Ascending aorta (tissue), 2 donors: ENCODE data around the gene CAMTA1. TPM values are rescaled to one million over a fixed set of nuclear protein-coding genes. Genes with fewer than 3 reads are reported as not detected.
A peak's percentile ranks its signal among the peaks of the same experiment; 100 is the strongest.
"Not testable (repeated sequence)": the region's sequence is repeated elsewhere in the genome, so short reads cannot be mapped to it uniquely, and the experiment has no call there.

ENCODE experiments used
- DNase-seq, 2 donors: peaks; one replicate each; pipeline ENCODE4 v3.0.0-alpha.2; 2019; ENCODE audit warnings: low spot score in 2 of 2
- H3K27ac ChIP-seq, 2 donors: fragments of 200-600 bp; sonication (generic); one replicate each; pipeline ENCODE4 v1.5.1; 2016 to 2017; ENCODE audit warnings: mild to moderate bottlenecking in 1 of 2
- H3K27me3 ChIP-seq: fragments of 200-600 bp; sonication (generic); one replicate; pipeline ENCODE4 v1.5.1; 2017
- H3K36me3 ChIP-seq, 2 donors: fragments of 200-600 bp; sonication (generic); one replicate each; pipeline ENCODE4 v1.5.1; 2016
- H3K4me1 ChIP-seq, 2 donors: fragments of 200-600 bp; sonication (generic); one replicate each; pipeline ENCODE4 v1.5.1; 2016 to 2017; ENCODE audit warnings: mild to moderate bottlenecking in 1 of 2
- H3K4me3 ChIP-seq, 2 donors: fragments of 200-600 bp; sonication (generic); one replicate each; pipeline ENCODE4 v1.5.1; 2016 to 2017; ENCODE audit warnings: mild to moderate bottlenecking in 1 of 2
- H3K9me3 ChIP-seq, 2 donors: fragments of 200-600 bp; sonication (generic); one replicate each; pipeline ENCODE4 v1.5.1; 2016
- CTCF ChIP-seq, 3 experiments: fragments of 200-600 bp in 2 of 3; fragments of 450-650 bp in 1 of 3; sonication (generic) in 2 of 3; IDR thresholded peaks; one replicate each; pipeline ENCODE4 v1.5.1; 2016 to 2019; ENCODE audit warnings: antibody characterized with exemption in 3 of 3, mild to moderate bottlenecking in 1 of 3, moderate library complexity in 1 of 3
- intact Hi-C: fragments of 100-400 bp; cut with DNase I; formaldehyde crosslinking; loops from one replicate; pipeline ENCODE4 v1.15.1; 2023
- total RNA-seq: library from RNA; depleted of rRNA; stranded (reverse); fragments of >200 nt; gene quantifications from one replicate; pipeline ENCODE4 v1.1.0, GENCODE V29; 2016

Gene CAMTA1
- total RNA-seq, 1 donor from 2014 or later = 53.3 TPM

DNA sequence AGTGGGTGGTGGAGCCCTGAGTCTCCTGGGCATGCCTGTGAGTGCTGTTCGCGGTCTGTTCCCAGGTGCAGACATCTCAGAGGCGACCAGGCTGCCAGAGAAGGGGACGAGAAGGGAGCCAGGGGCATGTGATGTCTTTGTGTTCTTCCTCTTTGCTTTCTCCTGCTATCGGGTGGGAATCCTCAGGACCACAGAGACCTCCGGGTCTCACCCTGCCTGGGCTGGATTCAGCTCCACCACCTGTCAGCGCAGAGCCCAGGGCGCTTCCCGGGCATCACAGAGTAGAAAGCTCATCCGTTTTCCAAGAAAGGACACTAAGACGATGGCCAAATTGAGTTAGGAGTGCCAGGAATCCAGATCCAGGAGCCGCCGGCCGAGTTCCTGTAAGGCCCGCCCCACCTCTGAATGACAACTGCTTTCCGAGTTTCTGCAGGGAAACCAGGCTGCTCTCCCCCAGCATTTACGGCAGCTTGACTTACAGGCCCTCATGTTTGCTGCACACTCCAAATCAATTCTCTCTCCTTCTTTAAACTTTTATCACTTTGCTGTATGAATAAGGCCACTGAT is 130.8 kb downstream of the CAMTA1 start:
- intact Hi-C loops = loop anchor here (5.0 kb wide), 1 partner anchor 59 kb away; no protein-coding TSS in a partner anchor
- TF ChIP-seq CTCF (IDR thresholded peaks at IDR 0.05) = no peak
- no peak overlapping the region for H3K4me3 ChIP-seq
- H3K9me3 ChIP-seq = no peaks in the 10 kb centered on the region
- no peak overlapping the region for H3K27ac ChIP-seq
- H3K36me3 ChIP-seq = no peaks in the 10 kb centered on the region
- no peaks in the 10 kb centered on the region for H3K27me3 ChIP-seq
- H3K4me1 ChIP-seq = peaks cover 0 to 5% of the 10 kb centered on the region in 2 donors
- DNase-seq = no peak

DNA sequence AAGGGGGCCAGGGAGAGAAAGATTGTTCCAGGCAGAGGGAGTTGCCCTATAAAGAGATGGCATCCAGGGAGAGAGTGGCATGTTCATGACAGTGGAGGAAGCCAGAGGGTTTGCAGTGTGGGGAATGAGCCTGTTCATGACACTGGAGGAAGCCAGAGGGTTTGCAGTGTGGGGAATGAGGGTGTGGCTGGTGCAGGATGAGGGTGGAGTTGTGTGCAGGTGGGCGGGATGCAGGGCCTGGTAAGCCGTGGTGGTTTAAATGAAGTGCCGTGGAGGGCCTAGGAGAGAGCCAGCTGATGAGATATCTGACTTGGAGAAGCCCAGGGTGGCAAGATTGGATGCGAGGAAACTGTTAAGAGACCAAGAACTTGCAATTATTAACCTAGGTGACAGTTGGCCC is 131.8 kb downstream of the CAMTA1 start:
- H3K4me1 ChIP-seq = peaks cover 0 to 6% of the 10 kb centered on the region in 2 donors
- no peak overlapping the region for H3K27ac ChIP-seq
- H3K36me3 ChIP-seq = no peaks in the 10 kb centered on the region
- no peak overlapping the region for H3K4me3 ChIP-seq
- H3K9me3 ChIP-seq = no peaks in the 10 kb centered on the region
- intact Hi-C loops = loop anchor here (5.0 kb wide), 1 partner anchor 60 kb away; no protein-coding TSS in a partner anchor
- no peak for TF ChIP-seq CTCF (IDR thresholded peaks at IDR 0.05)
- H3K27me3 ChIP-seq = no peaks in the 10 kb centered on the region
- no peak for DNase-seq

- intact Hi-C loops = loop anchor here (5.0 kb wide), 1 partner anchor 61 kb away; no protein-coding TSS in a partner anchor
These were observed 133.1 kb downstream of the CAMTA1 start for GRCh38 chr1:6918186-6918924.

DNA sequence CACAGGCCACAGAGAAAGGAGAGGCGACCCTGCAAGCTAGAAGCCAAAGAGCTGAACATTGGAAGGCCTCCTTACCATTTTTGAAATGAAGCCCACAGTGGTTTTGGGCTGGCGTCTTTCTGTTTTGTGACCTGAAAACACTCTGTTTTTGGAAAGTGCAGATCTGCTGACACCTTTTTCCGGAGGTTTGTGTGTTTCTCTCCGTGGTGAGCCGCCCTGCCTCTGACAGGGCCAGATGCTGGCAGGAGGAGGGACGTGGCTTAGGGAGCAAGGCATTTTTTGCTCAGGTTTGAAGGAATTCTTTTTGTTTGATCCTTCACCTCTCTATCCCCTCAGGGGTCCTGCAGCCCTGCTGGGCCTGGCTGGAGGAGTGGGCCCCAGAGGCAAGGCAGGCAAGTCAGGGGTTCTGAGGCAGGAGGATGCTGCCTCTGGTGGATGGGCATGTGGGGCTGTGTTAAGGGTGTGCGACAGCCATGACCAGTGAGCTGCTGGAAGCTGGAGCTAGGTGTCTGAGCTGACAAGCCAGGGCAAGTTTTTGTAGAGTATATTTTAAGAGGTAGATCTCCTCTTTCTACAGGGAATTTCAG is 133.8 kb downstream of the CAMTA1 start:
- Histone ChIP-seq H3K4me1 (peaks cover 5 to 20% of the 10 kb centered on the region in 2 donors), H3K9me3 (no peaks in the 10 kb centered on the region), H3K27me3 (no peaks in the 10 kb centered on the region), H3K4me3 (no peak overlapping the region), H3K36me3 (no peaks in the 10 kb centered on the region), H3K27ac (peak overlapping the region; percentile 3 to 42)
- TF ChIP-seq CTCF (IDR thresholded peaks at IDR 0.05) = no peak
- intact Hi-C loops = loop anchor here (5.0 kb wide), 1 partner anchor 62 kb away; no protein-coding TSS in a partner anchor
- no peak for DNase-seq

More at GRCh38 chr1:6918186-6918924, 133.1 kb downstream of the CAMTA1 start:
- H3K27ac ChIP-seq = peak overlapping the region; percentile 3 to 42
- H3K4me1 ChIP-seq = peaks cover under 1 to 15% of the 10 kb centered on the region in 2 donors
- H3K27me3 ChIP-seq = no peaks in the 10 kb centered on the region
- no peaks in the 10 kb centered on the region for H3K9me3 ChIP-seq
- TF ChIP-seq CTCF (IDR thresholded peaks at IDR 0.05) = no peak
- H3K4me3 ChIP-seq = no peak overlapping the region
- DNase-seq = no peak
- H3K36me3 ChIP-seq = no peaks in the 10 kb centered on the region

DNA sequence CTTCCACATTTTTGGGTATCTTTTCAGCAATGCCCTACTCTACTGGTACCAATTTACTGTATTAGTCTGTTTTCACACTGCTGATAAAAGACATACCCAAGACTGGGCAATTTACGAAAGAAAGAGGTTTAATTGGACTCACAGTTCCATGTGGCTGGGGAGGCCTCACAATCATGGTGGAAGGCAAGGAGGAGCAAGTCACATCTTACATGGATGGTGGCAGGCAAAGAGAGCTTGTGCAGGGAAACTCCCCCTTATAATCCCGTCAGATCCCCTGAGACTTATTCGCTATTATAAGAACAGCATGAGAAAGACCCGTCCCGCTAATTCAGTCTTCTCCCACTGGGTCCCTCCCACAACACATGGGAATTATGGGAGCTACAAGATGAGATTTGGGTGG is 136.3 kb downstream of the CAMTA1 start:
- intact Hi-C loops = loop anchor here (5.0 kb wide), 1 partner anchor 134 kb away; the partner anchor contains the start of gene CAMTA1
- H3K27me3 ChIP-seq, H3K9me3 ChIP-seq, H3K36me3 ChIP-seq, H3K4me3 ChIP-seq, DNase-seq, H3K27ac ChIP-seq: not testable (repeated sequence)
- H3K4me1 ChIP-seq = peaks cover 13 to 32% of the 10 kb centered on the region in 2 donors
